NB4 (cell line): ENCODE measurements around the gene CDH13.

ENCODE experiments used
- DNase-seq: peaks from one replicate; pipeline ENCODE4 v3.0.0; 2010; ENCODE audit warnings: low read depth
- H3K4me3 ChIP-seq: one replicate; pipeline ENCODE4 v1.5.1; 2011; ENCODE audit warnings: mild to moderate bottlenecking, low read depth, low read length, moderate library complexity
- MYC ChIP-seq: IDR thresholded peaks from 2 replicates; pipeline ENCODE4 v1.6.1; 2011; ENCODE audit warnings: low read depth, low read length
- POLR2A ChIP-seq: IDR thresholded peaks from 2 replicates; pipeline ENCODE4 v1.6.1; 2011; ENCODE audit warnings: mild to moderate bottlenecking; ENCODE audit not compliant: insufficient read length; ENCODE audit errors: extremely low read depth
- TF ChIP-seq, protein P1 (sequence below): IDR thresholded peaks from one replicate; pipeline ENCODE4 v1.5.1; 2012; ENCODE audit warnings: low read depth, low read length
- TF ChIP-seq, protein P2 (sequence below): IDR thresholded peaks from 2 replicates; pipeline ENCODE4 v1.6.1; 2011; ENCODE audit warnings: low read depth, low read length

CDH13 gene

DNA sequence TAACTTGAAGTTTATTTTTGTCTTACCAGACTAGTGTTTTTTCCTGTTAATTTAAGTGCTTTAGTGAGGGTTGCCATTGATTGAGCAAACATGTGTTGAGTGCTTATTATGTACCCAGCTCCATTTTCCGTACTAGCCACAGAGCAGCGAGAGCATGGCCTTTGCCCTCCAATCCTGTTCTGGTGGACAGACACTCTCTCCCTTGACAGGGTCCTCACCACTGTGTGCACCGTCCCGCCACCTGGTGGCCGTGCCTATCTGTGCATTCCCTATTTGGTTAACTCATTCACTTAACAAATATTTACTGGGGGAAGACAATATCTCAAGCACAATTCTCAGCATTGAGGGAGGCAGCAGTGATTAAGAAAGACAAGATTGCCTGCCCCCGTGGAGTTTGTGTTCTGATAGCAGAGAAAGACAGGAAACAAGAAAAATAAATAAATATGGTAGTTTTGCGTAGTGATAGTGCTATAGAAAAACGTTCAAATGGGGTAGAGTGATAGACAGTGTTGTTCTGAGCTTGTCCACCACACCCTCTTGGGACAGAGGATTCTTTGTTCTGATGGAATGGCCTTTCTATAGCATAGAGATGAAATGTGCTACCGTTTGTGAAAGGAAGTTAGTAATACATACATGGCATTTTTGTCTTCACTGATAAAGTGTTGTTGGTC, 13.0 kb downstream of the CDH13 start:
- H3K4me3 ChIP-seq, result no peak overlapping the region
- DNase-seq, result peak; percentile 57
- TF ChIP-seq, protein P1, sequence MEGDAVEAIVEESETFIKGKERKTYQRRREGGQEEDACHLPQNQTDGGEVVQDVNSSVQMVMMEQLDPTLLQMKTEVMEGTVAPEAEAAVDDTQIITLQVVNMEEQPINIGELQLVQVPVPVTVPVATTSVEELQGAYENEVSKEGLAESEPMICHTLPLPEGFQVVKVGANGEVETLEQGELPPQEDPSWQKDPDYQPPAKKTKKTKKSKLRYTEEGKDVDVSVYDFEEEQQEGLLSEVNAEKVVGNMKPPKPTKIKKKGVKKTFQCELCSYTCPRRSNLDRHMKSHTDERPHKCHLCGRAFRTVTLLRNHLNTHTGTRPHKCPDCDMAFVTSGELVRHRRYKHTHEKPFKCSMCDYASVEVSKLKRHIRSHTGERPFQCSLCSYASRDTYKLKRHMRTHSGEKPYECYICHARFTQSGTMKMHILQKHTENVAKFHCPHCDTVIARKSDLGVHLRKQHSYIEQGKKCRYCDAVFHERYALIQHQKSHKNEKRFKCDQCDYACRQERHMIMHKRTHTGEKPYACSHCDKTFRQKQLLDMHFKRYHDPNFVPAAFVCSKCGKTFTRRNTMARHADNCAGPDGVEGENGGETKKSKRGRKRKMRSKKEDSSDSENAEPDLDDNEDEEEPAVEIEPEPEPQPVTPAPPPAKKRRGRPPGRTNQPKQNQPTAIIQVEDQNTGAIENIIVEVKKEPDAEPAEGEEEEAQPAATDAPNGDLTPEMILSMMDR, result peak; percentile 95
- TF ChIP-seq MYC (no peak), POLR2A (no peak)
- TF ChIP-seq, protein P2, sequence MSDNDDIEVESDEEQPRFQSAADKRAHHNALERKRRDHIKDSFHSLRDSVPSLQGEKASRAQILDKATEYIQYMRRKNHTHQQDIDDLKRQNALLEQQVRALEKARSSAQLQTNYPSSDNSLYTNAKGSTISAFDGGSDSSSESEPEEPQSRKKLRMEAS, result 0 out of 2 replicates have a peak, but pooled peaks have one; percentile 34

- DNase-seq, result no peak
- no peak overlapping the region for H3K4me3 ChIP-seq
- TF ChIP-seq, protein P2, result no peak
- TF ChIP-seq, protein P1, result peak; percentile 3
Measured at GRCh38 chr16:82641336-82641984, 14.7 kb downstream of the CDH13 start.

- TF ChIP-seq, protein P2, result no peak
- TF ChIP-seq, protein P1, result no peak
- TF ChIP-seq MYC, result no peak
- TF ChIP-seq POLR2A, result no peak
- DNase-seq, result no peak
- no peak overlapping the region for H3K4me3 ChIP-seq
Measured at GRCh38 chr16:82643136-82643535, 16.4 kb downstream of the CDH13 start.

GRCh38 chr16:82643936-82644630, 17.3 kb downstream of the CDH13 start:
- DNase-seq, result no peak
- TF ChIP-seq, protein P2, result no peak
- TF ChIP-seq POLR2A (no peak), MYC (no peak)
- H3K4me3 ChIP-seq, result no peak overlapping the region

- TF ChIP-seq, protein P2, result no peak
- TF ChIP-seq, protein P1, result no peak
- TF ChIP-seq POLR2A, result no peak
- TF ChIP-seq MYC, result no peak
- no peak overlapping the region for H3K4me3 ChIP-seq
- DNase-seq, result no peak
Measured at GRCh38 chr16:82646504-82646903, 19.7 kb downstream of the CDH13 start.

- no peak for DNase-seq
- no peak overlapping the region for H3K4me3 ChIP-seq
- TF ChIP-seq POLR2A (no peak), MYC (no peak)
- TF ChIP-seq, protein P2, result no peak
- TF ChIP-seq, protein P1, result no peak
Measured at GRCh38 chr16:82649766-82650165, 23.0 kb downstream of the CDH13 start.
